Endothelial cell of umbilical vein (primary cell): Measurements from ENCODE around the gene NGFR. TPM values are rescaled to one million over a fixed set of nuclear protein-coding genes. Genes with fewer than 3 reads are reported as not detected.

ENCODE experiments used
- BruUV-seq: library from RNA; stranded (reverse); fragments of 400-500 nt; replicated peaks from 2 replicates; lab custom pipeline; 2021; lab: Mats Ljungman, UMichigan
- CTCF ChIA-PET: fragments of 300-600, 350-600 bp; sonication (Branson Sonifier 250); formaldehyde crosslinking; loops from one replicate; lab custom pipeline; 2021; ENCODE audit warnings: antibody characterized with exemption, inconsistent platforms; lab: Charles Lee
- POLR2A ChIA-PET: fragments of 300-600, 350-600 bp; sonication (Branson Sonifier 250); formaldehyde crosslinking; loops from one replicate; lab custom pipeline; 2021; ENCODE audit warnings: antibody characterized with exemption, inconsistent platforms; lab: Charles Lee
- DNase-seq: peaks from one replicate; pipeline ENCODE4 v3.0.0-alpha.2; 2011; ENCODE audit warnings: low read depth, low spot score
- FAIRE-seq: peaks from 2 replicates; lab custom pipeline; 2011; peaks lifted over from hg19 to GRCh38; lab: Jason Lieb, UNC
- H2AFZ ChIP-seq: 2 replicates; pipeline ENCODE4 v1.6.0; 2012; ENCODE audit warnings: low read depth, low read length, control low read depth, inconsistent platforms
- H3K27ac ChIP-seq: 2 replicates; pipeline ENCODE4 v1.5.1; 2011; ENCODE audit warnings: low read depth, mild to moderate bottlenecking, control low read depth, low read length, moderate library complexity; ENCODE audit not compliant: insufficient read depth
- H3K27me3 ChIP-seq, 2 experiments: 2 replicates each; pipeline versions ENCODE4 v1.6.0 to v1.6.1; 2011; ENCODE audit warnings: low read length in 2 of 2, mixed read lengths in 1 of 2; ENCODE audit not compliant: control insufficient read depth in 2 of 2, insufficient read depth in 2 of 2
- H3K36me3 ChIP-seq, 2 experiments: 2 replicates in 1 of 2; 3 replicates in 1 of 2; pipeline ENCODE4 v1.5.1; 2011; ENCODE audit warnings: low read length in 2 of 2, mild to moderate bottlenecking in 1 of 2, moderate library complexity in 1 of 2; ENCODE audit not compliant: control insufficient read depth in 2 of 2, insufficient read depth in 2 of 2; ENCODE audit errors: extremely low read depth in 1 of 2
- H3K4me1 ChIP-seq: 3 replicates; pipeline ENCODE4 v1.5.1; 2011; ENCODE audit warnings: mild to moderate bottlenecking, low read length; ENCODE audit not compliant: control insufficient read depth, insufficient read depth; ENCODE audit errors: extremely low read depth
- H3K4me2 ChIP-seq: 2 replicates; pipeline ENCODE4 v1.6.1; 2011; ENCODE audit warnings: low read length, control low read depth, mixed read lengths; ENCODE audit not compliant: insufficient read depth
- H3K4me3 ChIP-seq, 3 experiments: fragments of 200-600 bp in 1 of 3; sonication (generic), shearing (Covaris generic) in 1 of 3; replicated peaks in 1 of 3; 2 replicates each; pipeline ENCODE4 v1.5.1; 2011 to 2016; ENCODE audit warnings: control low read depth in 3 of 3, low read length in 3 of 3, mild to moderate bottlenecking in 2 of 3, inconsistent platforms in 1 of 3, low read depth in 1 of 3, moderate library complexity in 1 of 3; ENCODE audit not compliant: insufficient read depth in 1 of 3
- H3K79me2 ChIP-seq: 2 replicates; pipeline ENCODE4 v1.6.0; 2012; ENCODE audit warnings: low read length, inconsistent platforms; ENCODE audit not compliant: control insufficient read depth, insufficient read depth
- H3K9ac ChIP-seq: replicated peaks from 2 replicates; pipeline ENCODE3; 2011; ENCODE audit warnings: low read length, control low read depth; ENCODE audit not compliant: insufficient read depth; ENCODE audit errors: extremely low read depth
- H3K9me1 ChIP-seq: replicated peaks from 3 replicates; pipeline ENCODE4 v1.6.0; 2011; ENCODE audit warnings: mild to moderate bottlenecking, low read length; ENCODE audit not compliant: control insufficient read depth, insufficient read depth; ENCODE audit errors: extremely low read depth
- H3K9me3 ChIP-seq: replicated peaks from 2 replicates; pipeline ENCODE4 v1.5.1; 2012; ENCODE audit warnings: low read length, inconsistent platforms; ENCODE audit not compliant: control insufficient read depth, insufficient read depth
- H4K20me1 ChIP-seq: replicated peaks from 2 replicates; pipeline ENCODE3; 2011; ENCODE audit warnings: mild to moderate bottlenecking, low read length; ENCODE audit not compliant: control insufficient read depth, insufficient read depth; ENCODE audit errors: extremely low read depth
- CTCF ChIP-seq, 2 donors: IDR thresholded peaks; 1 replicate in 1 of 2; 2 replicates in 1 of 2; pipeline ENCODE4 v1.5.1; 2011; ENCODE audit warnings: low read length in 2 of 2, mild to moderate bottlenecking in 2 of 2, moderate library complexity in 2 of 2, control low read depth in 1 of 2, inconsistent platforms in 1 of 2, low read depth in 1 of 2; ENCODE audit not compliant: insufficient read depth in 1 of 2; ENCODE audit errors: extremely low read depth in 1 of 2
- EZH2 ChIP-seq: IDR thresholded peaks from 2 replicates; pipeline ENCODE4 v1.6.1; 2012; ENCODE audit warnings: borderline replicate concordance, low read depth, mild to moderate bottlenecking, moderate library complexity, low read length, inconsistent platforms; ENCODE audit not compliant: severe bottlenecking
- FOS ChIP-seq: IDR thresholded peaks from 2 replicates; pipeline ENCODE4 v1.6.1; 2011; ENCODE audit warnings: mild to moderate bottlenecking, low read length, moderate library complexity, borderline replicate concordance; ENCODE audit not compliant: insufficient read depth
- GATA2 ChIP-seq: IDR thresholded peaks from 2 replicates; pipeline ENCODE4 v1.7.0; 2011; ENCODE audit warnings: low read depth, mild to moderate bottlenecking, moderate library complexity, mixed read lengths, low read length; ENCODE audit not compliant: insufficient read length, insufficient read depth
- JUN ChIP-seq: IDR thresholded peaks from 2 replicates; pipeline ENCODE4 v1.6.1; 2011; ENCODE audit warnings: borderline replicate concordance, low read depth; ENCODE audit not compliant: insufficient read length, insufficient read depth
- MAX ChIP-seq: IDR thresholded peaks from 2 replicates; pipeline ENCODE4 v1.6.1; 2011; ENCODE audit not compliant: insufficient read depth, insufficient read length
- MYC ChIP-seq: IDR thresholded peaks from one replicate; pipeline ENCODE4 v1.6.1; 2011; ENCODE audit warnings: mild to moderate bottlenecking, low read depth, low read length
- POLR2A ChIP-seq: IDR thresholded peaks from 2 replicates; pipeline ENCODE4 v1.6.1; 2012; ENCODE audit warnings: low read depth, mild to moderate bottlenecking, control low read depth, low read length
- POLR2AphosphoS5 ChIP-seq: IDR thresholded peaks from 2 replicates; pipeline ENCODE4 v1.6.1; 2012; ENCODE audit warnings: low read depth, mild to moderate bottlenecking, control low read depth, low read length, moderate library complexity; ENCODE audit not compliant: insufficient read depth
- dilution Hi-C: fragments of 300-500 bp; cut with MboI; formaldehyde crosslinking; loops from one replicate; pipeline ENCODE4 v1.15.0; 2019; ENCODE audit warnings: low sequenced_read_pairs; ENCODE audit not compliant: extremely low pct_ligation_motif_present
- intact Hi-C: fragments of 100-400 bp; cut with micrococcal nuclease; formaldehyde crosslinking; loops from one replicate; pipeline ENCODE4 v1.10.0; 2022
- polyA plus RNA-seq, 4 experiments: library from polyadenylated mRNA; depleted of rRNA in 3 of 4; stranded (reverse) in 3 of 4; unstranded in 1 of 4; fragments of >200 nt; gene quantifications; 2 replicates each; pipeline versions ENCODE4 v1.2.1 to v1.2.3, GENCODE V29; 2011 to 2012; ENCODE audit warnings: missing spikeins in 1 of 4
- total RNA-seq: library from RNA; stranded (reverse); gene quantifications from 2 replicates; pipeline ENCODE4 v1.2.3, GENCODE V29; 2021

Gene NGFR
- total and polyA plus RNA-seq, 2 donors (not counting 3 experiments of a cell fraction or from before 2014, with no cell fraction given), result not detected

- H3K9me1 ChIP-seq, result no peaks in the 10 kb centered on the region
- no peaks in the 10 kb centered on the region for H3K79me2 ChIP-seq
- no peak overlapping the region for H3K9ac ChIP-seq
- H4K20me1 ChIP-seq, result no peaks in the 10 kb centered on the region
- ChIA-PET CTCF (interaction anchor here (0.7 to 1.6 kb wide), 7 partner anchors 15 to 100 kb away, joined by 3 to 6 read pairs (median 3); no protein-coding TSS in a partner anchor), POLR2A (no interaction called here)
- dilution Hi-C loops, result no loop called here
- H3K36me3 ChIP-seq, result no peaks in the 10 kb centered on the region
- no peaks in the 10 kb centered on the region for H3K9me3 ChIP-seq
- FAIRE-seq (no peak), DNase-seq (no peak)
- no peak for TF ChIP-seq MAX
- TF ChIP-seq JUN, result no peak
- TF ChIP-seq POLR2A, result no peak
- no peak for TF ChIP-seq GATA2
- no peak for TF ChIP-seq EZH2
- TF ChIP-seq POLR2AphosphoS5, result no peak
- no peak for TF ChIP-seq CTCF (IDR thresholded peaks at IDR 0.05; ENCODE audit: extremely low read depth in 1 of 2, insufficient read depth in 1 of 2, low read depth in 1 of 2, low read length in 2 of 2)
- no peak for TF ChIP-seq FOS
- TF ChIP-seq MYC, result no peak
- H3K27ac ChIP-seq, result no peak overlapping the region
- H3K4me3 ChIP-seq, result no peak overlapping the region
- H3K4me2 ChIP-seq, result no peak overlapping the region
- BruUV-seq, result no TSS peak
- intact Hi-C loops, result no loop called here
- H3K4me1 ChIP-seq, result no peaks in the 10 kb centered on the region
- H2AFZ ChIP-seq, result no peak overlapping the region
- H3K27me3 ChIP-seq, result peaks cover 33 to 36% of the 10 kb centered on the region in 2 experiments
Observed at GRCh38 chr17:49457564-49458535, 37.2 kb upstream of the NGFR start.
